IPS-NIHi7 (cell line): ENCODE data around the gene TMTC1.

Source experiments
- DNase-seq: peaks from one replicate; pipeline ENCODE4 v3.0.0; 2012; ENCODE audit warnings: mixed read lengths; ENCODE audit errors: extremely low spot score

Gene TMTC1

DNA sequence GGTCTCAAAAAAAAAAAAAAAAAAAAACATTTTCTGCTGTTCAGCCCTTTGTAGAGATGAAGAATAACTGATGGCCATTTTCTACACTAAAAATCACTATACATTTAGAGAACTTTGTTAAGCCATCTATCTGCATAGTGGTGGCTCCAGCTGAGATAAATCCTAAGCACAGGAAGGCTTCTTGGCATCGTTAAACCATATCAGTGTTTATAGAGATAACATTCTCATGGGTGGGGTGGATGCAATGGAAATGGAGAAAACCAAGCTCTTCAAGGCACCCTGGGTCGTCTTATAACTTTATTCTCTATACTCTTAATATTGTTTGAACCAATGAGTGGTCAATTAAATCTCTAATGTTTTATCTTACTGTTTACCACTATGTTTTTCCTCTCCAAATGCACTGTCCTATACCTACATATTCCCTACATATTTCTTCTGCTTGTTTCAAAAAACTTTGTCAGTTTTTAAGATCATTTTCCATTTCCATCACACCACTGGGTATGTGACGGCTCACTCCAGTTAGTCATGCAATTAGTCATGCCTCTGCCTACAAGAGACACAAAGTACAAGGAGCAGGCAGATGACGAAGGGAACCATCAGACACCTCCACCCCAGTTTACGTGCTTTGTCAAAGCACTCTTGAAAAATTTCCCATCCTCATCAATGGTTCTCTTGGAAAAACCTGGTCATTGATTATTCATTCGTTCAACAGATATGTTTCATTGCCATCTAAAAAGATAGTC is 166.9 kb downstream of the TMTC1 start:
- no peak for DNase-seq

DNA sequence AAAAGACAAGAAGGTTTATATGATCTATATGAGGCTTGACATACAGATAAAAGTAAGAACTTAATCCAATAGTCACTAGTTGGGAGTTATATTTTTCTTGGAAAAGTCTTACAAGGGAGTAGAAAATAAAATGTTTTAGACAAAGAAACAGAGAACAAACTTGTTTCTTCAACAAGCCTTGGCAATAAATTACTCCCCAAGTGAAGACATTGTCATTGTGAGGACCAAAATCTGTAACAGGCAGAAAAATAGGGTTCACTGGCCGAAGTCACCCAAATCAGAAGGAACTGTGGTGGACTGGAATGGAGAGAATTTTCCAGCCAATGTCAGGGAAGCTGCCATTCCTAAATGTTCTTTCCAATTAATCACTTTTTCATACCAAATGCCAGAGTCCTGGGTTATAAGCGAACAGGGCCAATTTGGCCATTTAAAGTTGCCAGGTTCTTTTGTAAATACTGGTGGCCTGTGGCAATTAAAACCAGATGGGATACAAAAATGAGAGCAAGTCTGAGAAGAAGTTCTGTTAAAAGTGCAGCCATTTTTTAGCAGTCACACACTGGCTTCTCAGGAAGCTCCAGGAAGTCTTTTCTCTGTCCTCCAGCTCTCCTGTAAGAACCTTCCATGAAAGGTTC is 168.9 kb downstream of the TMTC1 start:
- no peak for DNase-seq

DNA sequence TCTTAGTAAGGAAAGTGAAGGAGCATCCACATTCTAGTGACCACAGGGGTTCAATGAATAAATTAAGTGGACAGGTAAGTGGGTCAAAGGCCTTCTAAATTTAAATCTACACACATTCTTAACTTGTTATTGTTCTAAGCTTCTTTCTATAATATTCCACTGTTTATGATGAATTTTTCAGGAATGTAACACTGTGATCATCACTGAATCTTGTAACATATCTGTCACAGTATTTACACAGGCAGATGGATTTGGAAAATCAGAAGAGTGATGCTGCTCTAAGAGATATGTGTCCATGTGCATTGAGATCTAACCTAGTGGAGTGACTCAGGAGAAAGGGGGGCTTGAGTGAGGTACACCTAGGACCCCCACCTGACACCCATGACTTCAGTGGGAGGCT is 170.8 kb downstream of the TMTC1 start:
- DNase-seq: no peak

DNA sequence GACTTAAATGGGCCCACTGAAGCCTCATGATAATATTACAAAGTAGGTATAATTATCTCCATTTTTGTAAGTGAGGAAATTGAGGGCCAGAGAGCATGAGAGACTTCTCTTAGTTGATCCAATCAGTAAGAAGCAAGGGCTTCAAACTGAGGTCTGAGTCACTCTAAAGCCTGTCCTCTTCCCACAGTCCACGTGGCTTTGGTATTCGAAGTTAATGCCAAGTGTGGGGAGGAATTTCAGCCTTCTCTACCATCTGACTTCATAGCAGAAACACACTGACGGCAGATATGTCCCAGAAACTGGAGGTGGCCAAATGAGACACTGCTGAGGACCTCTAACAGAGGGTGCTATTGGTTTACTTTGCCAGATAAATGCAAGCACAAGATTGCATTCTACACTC is 171.8 kb downstream of the TMTC1 start:
- no peak for DNase-seq

DNA sequence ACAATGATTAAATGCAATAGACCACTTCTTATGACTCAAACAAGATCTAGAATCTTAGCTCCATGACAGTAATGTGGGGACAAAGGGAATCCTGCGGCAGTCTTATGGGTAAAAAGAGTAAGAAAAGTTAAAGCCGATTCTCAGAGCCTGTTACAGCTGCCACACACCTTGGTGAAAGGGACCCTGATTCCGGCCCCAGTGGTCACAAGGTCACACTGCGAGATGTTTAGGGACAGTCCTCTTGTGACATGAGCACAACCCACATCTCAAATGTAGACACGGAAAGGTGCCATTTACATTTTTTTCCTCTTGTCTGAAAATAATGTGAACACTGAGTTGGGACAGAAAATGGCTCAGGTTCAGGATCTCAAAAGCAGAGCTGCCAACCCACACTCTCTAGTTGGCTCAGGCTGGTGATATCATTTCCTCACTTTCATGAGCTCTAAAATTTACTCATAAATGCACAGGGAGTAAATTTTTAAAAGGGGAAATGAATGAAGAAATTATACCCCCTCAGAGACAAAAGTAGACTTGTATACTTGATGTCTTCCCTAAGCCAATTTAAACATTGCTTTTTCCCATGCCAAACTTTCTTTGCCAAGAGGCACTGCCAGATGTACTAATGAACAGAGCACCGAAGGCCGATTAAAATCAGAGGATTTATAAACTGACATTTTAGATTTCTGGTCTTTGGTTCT is 173.1 kb downstream of the TMTC1 start:
- DNase-seq: no peak

DNA sequence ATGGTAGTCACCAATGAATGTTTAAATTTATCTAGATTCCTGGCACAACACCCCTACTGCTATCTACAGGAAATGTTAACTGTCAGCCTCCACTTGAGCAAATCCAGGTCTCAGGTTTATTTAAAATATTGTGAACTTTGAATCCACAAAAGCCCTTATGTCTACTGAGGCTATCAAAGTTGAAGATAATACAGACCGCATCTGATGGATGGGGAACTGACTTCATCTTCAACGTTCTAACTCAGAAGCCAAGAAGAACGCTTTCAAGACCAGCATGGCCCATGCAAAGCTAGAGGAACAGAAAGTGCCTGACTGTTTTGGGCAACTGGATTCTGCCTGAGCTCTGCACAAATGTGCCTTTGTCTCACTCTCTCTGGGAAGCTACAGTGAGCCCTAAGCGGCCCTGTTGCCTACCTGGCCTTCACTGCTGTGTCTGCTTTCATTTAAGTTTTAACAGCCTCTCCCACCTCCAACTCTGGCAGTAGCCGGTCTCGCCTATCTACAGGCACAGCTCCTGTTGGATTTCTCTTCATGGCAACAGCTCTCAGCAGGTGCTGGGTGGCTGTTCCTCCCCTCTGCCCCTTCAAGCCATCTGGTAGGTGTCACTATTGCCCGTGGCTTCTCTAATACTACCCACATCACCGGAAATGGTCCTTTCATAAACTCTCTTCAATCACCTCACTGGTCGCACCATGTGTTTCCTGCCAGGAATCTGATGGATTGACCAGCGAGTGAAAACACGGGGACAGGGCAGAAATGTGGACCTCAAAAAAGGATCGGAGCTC is 174.1 kb downstream of the TMTC1 start:
- no peak for DNase-seq

DNA sequence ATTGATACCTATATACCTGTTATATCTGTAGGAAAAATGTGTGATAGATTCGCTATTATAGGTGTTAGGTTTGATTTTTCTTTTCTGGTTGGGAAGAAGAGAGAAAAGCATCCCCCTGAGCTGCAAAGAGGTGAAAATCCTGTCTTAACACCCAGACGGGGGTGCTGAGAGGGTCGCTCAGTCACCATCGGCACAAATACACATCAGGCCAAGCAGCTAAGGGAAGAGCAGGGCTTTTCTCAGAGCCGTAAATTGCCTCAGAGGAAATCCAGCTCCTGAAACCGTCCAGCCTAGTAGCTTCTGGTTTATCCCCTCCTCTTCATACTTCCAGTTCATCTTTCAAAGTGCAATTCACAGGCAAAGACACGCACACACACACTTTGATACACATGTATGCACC is 175.2 kb downstream of the TMTC1 start:
- DNase-seq: no peak

DNA sequence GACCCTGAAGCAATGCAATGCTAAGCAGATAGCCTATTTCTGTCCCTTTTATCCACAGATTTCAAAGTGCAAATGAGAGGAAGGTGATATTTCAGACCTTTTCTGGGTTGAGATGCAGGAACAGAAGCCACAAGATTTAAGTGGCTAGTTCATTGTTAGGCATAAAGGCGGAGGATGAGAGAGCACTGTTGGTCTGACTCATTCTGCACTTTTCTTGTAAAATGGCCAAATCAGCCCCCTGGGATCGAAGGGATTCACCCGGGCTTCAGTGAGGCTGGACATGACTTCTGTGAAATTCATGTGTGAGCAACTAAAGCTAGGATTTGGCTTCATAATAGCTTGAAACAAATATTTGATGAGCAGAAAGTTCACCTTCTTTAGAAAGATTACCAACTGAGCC is 184.4 kb downstream of the TMTC1 start:
- no peak for DNase-seq

DNA sequence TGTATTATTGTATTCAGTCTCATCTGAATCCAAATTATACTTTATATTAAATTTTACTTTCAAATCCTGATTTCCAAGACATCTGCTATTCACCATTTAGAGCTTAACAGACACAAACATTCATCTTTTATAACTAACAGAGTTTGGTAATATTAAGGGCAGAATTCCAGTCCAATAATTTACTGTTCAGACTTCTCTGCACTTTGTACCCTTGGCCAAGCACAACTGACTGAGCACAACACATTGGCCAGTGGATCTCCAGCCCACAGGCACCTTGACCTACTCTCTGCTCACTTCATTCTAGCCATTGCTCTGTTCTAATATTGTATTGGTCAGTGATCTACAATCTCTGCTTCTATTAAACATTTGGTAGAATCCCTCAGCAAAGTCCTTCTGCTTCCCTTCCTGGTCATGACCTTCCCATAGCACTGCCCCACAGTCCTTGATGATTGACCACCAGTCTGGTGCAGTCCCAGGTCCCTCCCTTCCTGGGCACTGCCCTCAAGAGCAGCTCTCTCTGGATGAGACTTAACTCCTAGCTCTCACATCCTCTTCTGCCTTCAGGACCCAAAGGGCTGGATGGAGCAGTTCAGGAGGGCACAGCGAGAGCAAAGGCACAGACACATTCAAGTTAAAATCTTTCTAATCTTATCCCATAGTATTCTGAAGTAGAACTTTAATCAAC is 188.5 kb downstream of the TMTC1 start:
- DNase-seq: no peak

DNA sequence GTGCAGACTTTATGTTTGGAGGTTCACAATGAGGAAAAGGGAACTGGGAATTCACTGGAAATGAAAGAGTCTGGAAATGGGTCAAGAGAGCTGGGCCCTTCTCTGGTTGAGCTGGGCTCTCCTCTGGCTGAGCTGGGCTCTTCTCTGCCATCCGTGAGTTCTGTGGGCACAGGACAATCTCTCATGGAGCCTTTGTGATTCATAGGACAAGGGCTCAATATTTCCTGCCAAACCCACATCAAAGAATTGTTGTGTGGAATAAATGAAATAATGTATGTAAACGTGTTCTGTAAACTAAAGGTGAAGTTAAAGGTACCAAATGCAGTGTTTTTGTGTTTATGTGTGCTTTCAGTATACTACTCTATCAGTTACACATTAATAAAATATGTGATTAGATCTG is 190.7 kb downstream of the TMTC1 start:
- no peak for DNase-seq

DNA sequence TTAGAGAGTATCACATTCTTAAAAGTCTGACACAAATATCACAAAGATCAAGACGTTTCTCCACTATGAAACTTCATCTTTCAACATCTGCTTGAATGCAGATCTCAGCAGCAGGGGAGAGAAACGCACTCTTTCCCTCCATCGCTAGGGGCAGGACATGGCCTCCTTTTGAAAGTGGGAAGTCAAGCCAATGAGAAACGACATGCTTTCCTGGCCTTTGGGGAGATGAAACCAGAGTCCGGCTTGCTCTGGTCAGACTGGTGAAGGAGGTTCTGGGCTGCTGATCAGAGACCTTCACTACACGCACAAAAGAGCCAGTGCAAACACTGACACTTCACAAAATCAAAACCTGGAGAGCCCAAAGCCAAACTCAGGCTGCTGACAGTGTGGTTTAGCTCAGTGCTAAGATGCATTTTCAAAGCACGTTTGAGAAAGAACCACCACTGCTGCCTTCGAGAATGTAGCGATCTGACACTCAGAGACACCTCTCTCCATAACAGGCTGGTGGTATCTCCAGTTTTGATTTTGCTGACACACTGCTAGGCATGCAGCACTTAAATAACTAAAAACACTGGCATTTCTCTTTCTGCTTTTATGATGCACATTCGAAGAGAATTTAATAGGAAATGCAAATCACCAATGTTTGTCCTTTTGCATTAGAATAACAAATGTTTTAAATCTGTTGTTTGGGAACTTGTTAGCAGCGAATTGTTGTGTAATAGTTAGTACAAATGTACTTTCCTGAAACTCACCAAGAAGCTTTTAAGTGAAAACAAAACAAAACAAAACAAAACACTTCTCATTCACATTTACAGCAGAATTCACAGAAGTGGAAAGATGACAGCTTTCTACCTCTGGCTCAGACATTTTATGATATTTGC is 192.4 kb downstream of the TMTC1 start:
- DNase-seq: peak; percentile 71

DNA sequence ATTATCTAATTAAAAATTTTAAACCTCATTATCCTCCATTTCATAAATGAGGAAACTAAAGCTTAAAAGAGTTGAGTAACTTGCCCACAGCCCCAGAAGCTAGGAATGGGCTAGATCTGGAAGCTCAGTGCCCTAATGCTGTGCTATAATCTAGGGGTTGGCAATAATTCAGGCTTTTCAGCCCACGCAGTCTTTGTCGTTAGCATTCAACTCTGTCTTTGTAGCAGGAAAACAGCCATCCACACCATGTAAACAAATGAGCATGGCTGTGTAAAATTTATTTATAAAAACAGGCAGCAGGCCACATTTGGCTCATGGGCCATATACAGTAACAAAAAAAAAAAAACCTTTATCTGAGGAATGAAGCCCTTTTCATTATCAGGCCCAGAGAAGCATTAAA is 193.9 kb downstream of the TMTC1 start:
- DNase-seq: no peak

DNA sequence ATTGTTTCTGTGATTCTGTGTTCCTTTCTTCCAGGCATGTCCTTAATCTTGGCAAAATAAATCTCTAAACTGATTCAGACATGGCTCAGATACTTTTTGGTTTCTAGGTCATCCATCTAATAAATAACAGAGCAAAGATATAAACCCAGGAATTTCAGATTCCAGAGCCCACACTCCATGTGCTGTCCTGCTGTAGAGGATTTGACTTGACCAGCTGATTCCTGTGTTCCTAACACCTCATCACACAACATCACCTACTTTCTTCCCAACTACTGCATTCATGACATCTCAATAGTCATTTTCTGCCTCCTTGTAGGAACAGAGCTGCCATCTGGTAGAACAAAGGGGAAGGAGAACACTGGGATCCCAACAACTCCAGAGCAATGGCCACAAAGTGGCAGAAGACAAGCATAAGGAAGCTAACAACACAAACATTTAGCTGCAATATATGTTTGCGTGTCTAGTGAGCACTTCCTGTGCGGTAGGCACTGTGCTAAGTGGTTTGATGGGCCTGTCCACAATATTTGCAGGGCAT is 194.4 kb downstream of the TMTC1 start:
- no peak for DNase-seq

DNA sequence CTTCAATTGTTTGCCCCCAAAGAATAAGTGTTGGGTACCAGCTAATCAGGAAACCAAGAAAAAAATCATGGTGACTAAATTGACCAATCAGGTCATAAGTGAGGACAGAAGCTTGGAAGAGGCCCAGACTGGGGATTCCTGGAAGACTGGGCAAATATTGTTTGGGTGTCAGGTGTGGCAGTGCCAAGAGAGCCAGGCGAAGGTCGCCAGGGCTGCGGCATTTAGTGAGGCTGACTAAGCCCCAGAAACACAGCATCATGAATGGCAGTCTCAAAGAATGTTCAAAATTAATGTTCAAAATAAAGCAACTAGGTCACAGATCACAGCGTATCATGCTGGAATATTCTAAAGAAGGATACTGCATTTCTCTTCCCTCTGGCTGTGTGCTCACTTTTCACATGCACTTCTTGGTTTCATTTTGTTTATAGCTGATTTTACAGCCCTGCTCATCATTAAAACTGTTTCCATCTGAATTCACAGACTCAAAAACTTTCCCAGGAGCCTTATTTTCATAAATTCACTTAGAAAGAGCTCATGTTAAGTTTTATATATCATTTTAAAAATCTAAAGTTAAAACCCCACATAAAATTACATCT is 201.0 kb downstream of the TMTC1 start:
- DNase-seq: no peak

DNA sequence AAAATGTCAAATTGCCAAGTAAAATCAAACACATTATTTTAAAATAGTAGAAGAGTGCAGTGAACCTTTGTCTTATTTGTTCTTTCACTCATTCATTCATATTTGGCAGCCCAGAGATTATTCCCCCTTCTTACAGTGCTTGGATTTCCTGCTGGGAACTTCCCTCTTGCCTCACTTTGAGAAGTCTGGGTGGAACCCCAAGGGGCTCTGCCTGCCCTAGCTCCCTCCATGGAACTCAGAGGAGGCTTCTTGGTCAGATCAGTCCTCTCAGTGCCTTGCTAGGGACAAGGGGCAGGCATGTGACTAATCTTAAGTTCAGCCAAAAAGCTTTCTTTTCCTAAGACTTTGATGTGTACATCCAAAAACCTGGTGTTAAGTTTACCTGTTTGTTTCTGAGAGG is 201.6 kb downstream of the TMTC1 start:
- no peak for DNase-seq

DNA sequence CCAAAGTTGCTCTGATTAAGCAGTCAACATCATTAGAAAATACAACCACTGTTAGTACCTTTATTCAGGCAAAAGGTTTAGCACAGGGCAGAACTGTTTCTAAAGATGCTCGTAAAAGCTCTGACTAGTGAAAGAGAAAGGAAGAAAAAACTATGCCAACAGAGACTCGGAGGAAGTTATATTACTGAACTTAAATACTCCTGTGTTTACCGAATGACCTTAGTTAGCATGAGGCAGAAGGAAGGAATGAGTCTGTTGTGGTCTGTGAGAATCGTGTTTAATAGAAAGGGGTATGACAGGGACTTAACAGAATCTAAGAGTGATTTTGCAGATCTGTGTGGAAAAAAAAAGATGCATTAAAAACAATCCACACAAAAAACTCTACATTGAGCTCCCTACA is 202.1 kb downstream of the TMTC1 start:
- DNase-seq: no peak

DNA sequence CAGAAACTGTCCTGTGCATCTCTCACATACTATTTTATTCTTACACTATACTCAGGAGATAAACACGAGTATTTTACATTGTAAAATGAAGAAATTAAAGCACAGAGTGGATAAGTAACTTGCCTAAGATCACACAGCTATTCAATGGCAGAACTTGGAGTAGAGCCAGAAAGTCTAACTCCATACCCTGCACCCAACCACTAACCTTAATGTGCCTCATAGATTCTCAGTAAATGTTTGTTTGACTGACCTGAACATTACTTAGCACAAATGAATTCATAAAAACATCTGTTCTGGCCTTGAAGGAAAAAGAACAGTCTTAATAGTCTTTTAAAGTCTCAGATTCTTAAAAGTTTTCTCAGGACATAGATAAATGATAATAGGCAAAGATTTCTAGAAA is 202.8 kb downstream of the TMTC1 start:
- DNase-seq: no peak

DNA sequence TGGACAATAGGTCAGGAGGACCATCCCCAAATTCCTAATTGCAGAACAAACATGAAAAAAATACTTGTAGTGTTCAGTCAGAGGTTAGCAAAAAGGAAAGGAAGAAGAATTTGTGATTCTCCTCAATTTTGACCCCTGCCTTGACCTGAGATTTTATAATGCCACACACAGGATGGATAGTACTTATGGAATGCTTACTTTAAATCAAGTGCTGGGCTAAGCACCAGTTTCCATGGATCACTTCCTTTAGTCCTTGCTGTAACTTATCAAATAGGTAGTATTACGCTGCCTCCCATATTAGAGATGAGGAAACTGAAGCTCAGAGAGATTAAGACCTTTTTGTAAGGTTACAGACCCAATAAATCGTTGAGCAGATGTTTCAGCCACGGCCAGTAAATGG is 205.0 kb downstream of the TMTC1 start:
- no peak for DNase-seq

DNA sequence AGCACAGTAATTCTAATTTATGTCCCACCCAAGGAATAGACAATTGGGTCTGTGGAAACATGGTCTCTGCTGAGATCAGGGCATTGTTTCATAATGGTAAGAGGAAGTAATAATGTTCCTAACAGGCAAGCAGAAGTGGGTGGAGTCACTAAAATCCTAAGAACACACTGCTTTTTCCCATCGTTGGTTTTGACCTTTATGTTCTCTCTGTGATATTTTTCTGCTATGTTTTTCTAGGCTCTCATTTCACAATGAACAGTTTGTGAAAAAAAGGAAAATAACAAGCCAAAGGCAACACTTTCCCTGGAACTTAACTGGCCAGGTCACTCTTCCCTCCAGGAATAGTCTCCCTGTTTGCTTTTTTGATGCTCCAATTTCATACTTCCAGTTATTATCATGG is 205.7 kb downstream of the TMTC1 start:
- no peak for DNase-seq

DNA sequence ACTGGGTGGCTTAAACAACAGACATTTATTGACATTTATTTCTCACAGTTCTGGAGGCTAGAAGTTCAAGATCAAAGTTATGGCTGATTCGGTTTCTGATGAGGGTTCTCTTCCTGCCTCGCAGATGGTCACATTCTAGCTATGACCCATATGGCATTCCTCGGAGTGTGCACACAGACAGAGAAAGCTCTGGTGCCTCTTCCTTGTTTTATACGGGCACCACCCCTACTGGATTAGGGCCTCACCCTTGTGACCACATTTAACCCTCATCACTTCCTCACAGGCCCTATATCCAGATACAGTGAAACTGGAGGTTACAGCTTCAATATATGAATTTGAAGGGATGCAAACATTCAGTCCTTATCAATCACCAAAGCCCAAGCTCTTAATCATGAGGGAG is 209.2 kb downstream of the TMTC1 start:
- no peak for DNase-seq
